Smooth muscle cell (in vitro differentiated cells): ENCODE measurements around the gene EFTUD2. TPM values are rescaled to one million over a fixed set of nuclear protein-coding genes. Genes with fewer than 3 reads are reported as not detected.

Experiments
- DNase-seq: peaks from one replicate; lab custom pipeline; 2025; ENCODE audit not compliant: unreplicated experiment; lab: John Stamatoyannopoulos, UW
- H2AFZ ChIP-seq: fragments of 200-600 bp; sonication (generic); 2 replicates; pipeline ENCODE4 v1.6.0; 2016; ENCODE audit warnings: antibody characterized with exemption, low read depth, mild to moderate bottlenecking
- H3F3A ChIP-seq: fragments of 200-600 bp; sonication (generic); 2 replicates; pipeline ENCODE4 v1.6.0; 2017; ENCODE audit warnings: antibody characterized with exemption, low read depth
- H3K27ac ChIP-seq: fragments of 200-600 bp; sonication (generic); 2 replicates; pipeline ENCODE4 v1.5.1; 2016; ENCODE audit warnings: low read depth, mild to moderate bottlenecking
- H3K27me3 ChIP-seq: fragments of 200-600 bp; sonication (generic); 2 replicates; pipeline ENCODE4 v1.6.1; 2016; ENCODE audit warnings: low read depth, mild to moderate bottlenecking
- H3K36me3 ChIP-seq: fragments of 200-600 bp; sonication (generic); 2 replicates; pipeline ENCODE4 v1.5.1; 2016; ENCODE audit warnings: low read depth
- H3K4me1 ChIP-seq: fragments of 200-600 bp; sonication (generic); 2 replicates; pipeline ENCODE4 v1.5.1; 2016; ENCODE audit warnings: low read depth
- H3K4me2 ChIP-seq: fragments of 200-600 bp; sonication (generic); 2 replicates; pipeline ENCODE4 v1.6.0; 2016; ENCODE audit warnings: mild to moderate bottlenecking
- H3K4me3 ChIP-seq: fragments of 200-600 bp; sonication (generic); 2 replicates; pipeline ENCODE4 v1.5.1; 2016; ENCODE audit warnings: mild to moderate bottlenecking
- H3K79me2 ChIP-seq: fragments of 200-600 bp; sonication (generic); 2 replicates; pipeline ENCODE4 v1.6.0; 2016; ENCODE audit warnings: low read depth, mild to moderate bottlenecking
- H3K9ac ChIP-seq: fragments of 200-600 bp; sonication (generic); 2 replicates; pipeline ENCODE4 v1.6.0; 2016; ENCODE audit warnings: low read depth
- H3K9me3 ChIP-seq: fragments of 200-600 bp; sonication (generic); replicated peaks from 2 replicates; pipeline ENCODE4 v1.5.1; 2016; ENCODE audit warnings: low read depth
- H4K20me1 ChIP-seq: fragments of 200-600 bp; sonication (generic); 2 replicates; pipeline ENCODE4 v1.6.0; 2016; ENCODE audit warnings: low read depth
- WGBS: methylation state at CpG from one replicate; pipeline ENCODE4 v1.1.7; 2016; ENCODE audit warnings: low lambda C conversion rate; 5-methylcytosine and 5-hydroxymethylcytosine counted together
- polyA plus RNA-seq: library from polyadenylated mRNA; unstranded; fragments of >200 nt; fragmentation: Nextera tagmentation; extraction: Ambion mirVana; gene quantifications from 2 replicates; pipeline ENCODE4 v1.2.1, GENCODE V29; 2016
- total RNA-seq: library from RNA; depleted of rRNA; stranded (reverse); fragments of >200 nt; gene quantifications from 2 replicates; pipeline ENCODE4 v1.2.3, GENCODE V29; 2014
- TF ChIP-seq, protein P1 (sequence below): fragments of 200-600 bp; sonication (generic); IDR thresholded peaks from 2 replicates; pipeline ENCODE4 v1.5.1; 2017; ENCODE audit warnings: borderline replicate concordance, mild to moderate bottlenecking, antibody characterized with exemption; ENCODE audit not compliant: insufficient read depth, poor library complexity, severe bottlenecking

The EFTUD2 gene
- total and polyA plus RNA-seq, 2 experiments from 2014 or later: 57.2 to 76.0 TPM

DNA sequence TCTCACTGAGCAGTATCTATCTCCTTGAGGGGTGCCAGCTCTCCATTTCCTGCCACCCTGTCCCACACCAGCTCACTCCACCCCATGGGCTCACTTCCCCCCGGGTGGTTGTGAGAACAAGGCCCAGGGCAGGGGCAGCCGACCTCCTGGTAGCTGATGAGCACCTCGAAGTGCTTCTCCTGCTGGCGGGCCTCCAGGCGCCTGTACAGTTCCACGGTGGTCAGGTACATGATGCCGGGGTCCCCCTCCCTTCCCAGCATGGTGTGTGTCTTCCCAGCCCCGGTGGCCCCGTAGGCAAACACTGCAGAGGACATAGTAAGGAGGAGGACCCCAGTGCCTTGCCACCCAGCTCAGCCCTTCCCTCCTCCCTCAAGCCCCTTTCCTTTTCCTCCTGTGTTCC lies 35.9 kb upstream of the EFTUD2 start:
- 98% methylated on average over 9 of the region's 9 CpGs for WGBS

DNA sequence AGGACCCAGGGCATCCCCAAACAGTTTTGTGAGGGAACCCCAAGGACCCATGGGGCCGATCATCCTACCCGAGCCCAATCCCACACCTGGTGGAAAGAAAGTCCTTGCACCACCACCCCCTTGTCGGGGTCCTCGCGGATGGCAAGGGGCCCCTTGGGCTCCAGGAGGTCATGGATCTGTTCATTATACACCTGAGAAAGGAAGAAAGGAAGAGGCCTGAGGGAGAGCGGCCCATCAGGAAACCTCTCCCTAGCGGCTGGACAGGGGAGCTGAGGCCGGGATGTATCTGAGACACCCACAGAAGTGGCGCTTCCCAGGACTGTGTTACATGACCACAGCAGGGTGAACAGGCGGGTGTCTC lies 35.5 kb upstream of the EFTUD2 start:
- H2AFZ ChIP-seq: no peak overlapping the region
- no peak overlapping the region for H3K4me2 ChIP-seq
- over 99% methylated on average over 10 of the region's 10 CpGs for WGBS
- no peaks in the 10 kb centered on the region for H3K27me3 ChIP-seq
- H3K9me3 ChIP-seq: no peaks in the 10 kb centered on the region
- no peaks in the 10 kb centered on the region for H3K36me3 ChIP-seq
- H3K4me1 ChIP-seq: no peaks in the 10 kb centered on the region
- no peak for DNase-seq
- H3F3A ChIP-seq: no peaks in the 10 kb centered on the region
- H3K9ac ChIP-seq: no peak overlapping the region
- H3K79me2 ChIP-seq: peaks cover 16% of the 10 kb centered on the region
- no peaks in the 10 kb centered on the region for H4K20me1 ChIP-seq
- TF ChIP-seq, protein P1, sequence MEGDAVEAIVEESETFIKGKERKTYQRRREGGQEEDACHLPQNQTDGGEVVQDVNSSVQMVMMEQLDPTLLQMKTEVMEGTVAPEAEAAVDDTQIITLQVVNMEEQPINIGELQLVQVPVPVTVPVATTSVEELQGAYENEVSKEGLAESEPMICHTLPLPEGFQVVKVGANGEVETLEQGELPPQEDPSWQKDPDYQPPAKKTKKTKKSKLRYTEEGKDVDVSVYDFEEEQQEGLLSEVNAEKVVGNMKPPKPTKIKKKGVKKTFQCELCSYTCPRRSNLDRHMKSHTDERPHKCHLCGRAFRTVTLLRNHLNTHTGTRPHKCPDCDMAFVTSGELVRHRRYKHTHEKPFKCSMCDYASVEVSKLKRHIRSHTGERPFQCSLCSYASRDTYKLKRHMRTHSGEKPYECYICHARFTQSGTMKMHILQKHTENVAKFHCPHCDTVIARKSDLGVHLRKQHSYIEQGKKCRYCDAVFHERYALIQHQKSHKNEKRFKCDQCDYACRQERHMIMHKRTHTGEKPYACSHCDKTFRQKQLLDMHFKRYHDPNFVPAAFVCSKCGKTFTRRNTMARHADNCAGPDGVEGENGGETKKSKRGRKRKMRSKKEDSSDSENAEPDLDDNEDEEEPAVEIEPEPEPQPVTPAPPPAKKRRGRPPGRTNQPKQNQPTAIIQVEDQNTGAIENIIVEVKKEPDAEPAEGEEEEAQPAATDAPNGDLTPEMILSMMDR: no peak
- no peak overlapping the region for H3K27ac ChIP-seq
- no peak overlapping the region for H3K4me3 ChIP-seq

More for the DNA sequence above, 35.9 kb upstream of the EFTUD2 start:
- Histone ChIP-seq H4K20me1 (no peaks in the 10 kb centered on the region), H3K79me2 (peaks cover 20% of the 10 kb centered on the region), H3K4me3 (no peak overlapping the region), H3K4me1 (no peaks in the 10 kb centered on the region), H3K9me3 (no peaks in the 10 kb centered on the region), H3K27ac (no peak overlapping the region), H3K9ac (no peak overlapping the region), H3K4me2 (no peak overlapping the region), H3K36me3 (no peaks in the 10 kb centered on the region), H3F3A (no peaks in the 10 kb centered on the region), H2AFZ (no peak overlapping the region), H3K27me3 (no peaks in the 10 kb centered on the region)
- TF ChIP-seq, protein P1: no peak
- no peak for DNase-seq

DNA sequence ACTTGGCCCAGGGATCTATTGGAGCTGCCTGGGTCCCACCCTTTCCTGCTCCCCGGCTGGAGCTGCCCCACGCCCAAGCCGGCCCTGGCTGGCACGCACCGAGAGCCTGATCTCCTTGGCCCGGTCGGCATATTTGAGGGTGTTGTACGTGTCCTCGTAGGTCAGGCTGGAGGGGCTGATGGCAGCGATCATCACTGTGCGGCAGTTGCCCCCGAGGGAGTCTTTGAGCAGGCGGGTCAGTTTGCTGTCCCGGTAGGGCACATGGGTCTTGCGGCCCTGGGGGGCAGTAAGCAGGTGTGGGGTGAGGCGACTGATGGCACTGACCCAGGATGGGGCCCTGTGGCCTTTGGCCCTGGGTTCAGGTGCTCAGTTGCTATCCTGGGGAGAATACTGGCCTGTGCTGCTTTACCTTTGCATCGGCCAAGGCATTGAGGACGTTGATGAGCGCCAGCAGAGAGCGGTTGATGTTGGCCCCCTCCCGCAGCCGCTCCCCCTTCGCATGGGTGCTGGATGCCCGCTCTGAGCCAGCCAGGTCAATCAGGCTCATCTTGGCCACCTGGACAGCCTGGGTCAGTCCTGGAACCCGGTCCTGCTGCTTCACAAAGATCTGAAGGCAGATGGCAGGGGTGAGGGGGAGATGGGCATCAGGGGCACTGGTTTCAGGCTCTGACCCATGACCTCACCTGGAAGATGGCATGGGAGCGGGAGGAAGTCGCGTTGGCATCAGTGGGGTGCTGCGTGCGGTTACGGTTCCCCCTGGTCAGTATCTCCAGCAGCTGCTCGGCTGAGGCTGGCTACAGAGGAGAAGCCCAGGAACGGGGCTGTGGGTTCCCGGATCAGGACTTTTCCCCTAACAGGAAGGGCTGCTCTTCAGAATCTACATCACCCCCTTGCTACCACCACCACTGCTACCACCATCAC lies 34.8 kb upstream of the EFTUD2 start:
- no peak overlapping the region for H3K4me3 ChIP-seq
- peaks cover 10% of the 10 kb centered on the region for H3K79me2 ChIP-seq
- no peaks in the 10 kb centered on the region for H3K9me3 ChIP-seq
- no peaks in the 10 kb centered on the region for H3F3A ChIP-seq
- no peak overlapping the region for H3K9ac ChIP-seq
- no peaks in the 10 kb centered on the region for H3K36me3 ChIP-seq
- no peak overlapping the region for H3K4me2 ChIP-seq
- no peaks in the 10 kb centered on the region for H3K27me3 ChIP-seq
- H2AFZ ChIP-seq: no peak overlapping the region
- 96% methylated on average over 31 of the region's 34 CpGs for WGBS
- TF ChIP-seq, protein P1: no peak
- no peaks in the 10 kb centered on the region for H4K20me1 ChIP-seq
- no peak overlapping the region for H3K27ac ChIP-seq
- no peak for DNase-seq
- no peaks in the 10 kb centered on the region for H3K4me1 ChIP-seq

DNA sequence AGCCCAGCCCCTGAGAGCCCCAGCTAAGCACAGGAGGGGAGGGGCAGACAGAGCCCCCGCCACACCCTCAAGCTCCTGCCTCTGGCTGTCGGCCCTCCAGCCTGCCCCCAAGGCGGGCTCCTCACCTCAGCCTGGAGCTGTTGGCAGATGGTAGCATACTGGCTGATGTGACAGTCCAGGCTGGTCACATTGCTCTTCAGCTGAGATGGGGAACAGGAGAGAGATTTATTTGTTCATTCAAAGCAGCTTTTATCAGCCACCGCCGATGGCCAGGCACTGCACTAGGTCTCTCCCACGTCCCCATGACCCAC lies 33.5 kb upstream of the EFTUD2 start:
- H3F3A ChIP-seq: no peaks in the 10 kb centered on the region
- H3K27me3 ChIP-seq: no peaks in the 10 kb centered on the region
- no peaks in the 10 kb centered on the region for H3K36me3 ChIP-seq
- H3K9ac ChIP-seq: no peak overlapping the region
- 96% methylated on average over 6 of the region's 6 CpGs for WGBS
- no peak overlapping the region for H3K4me3 ChIP-seq
- no peaks in the 10 kb centered on the region for H3K9me3 ChIP-seq
- H2AFZ ChIP-seq: no peak overlapping the region
- peaks cover 9% of the 10 kb centered on the region for H3K79me2 ChIP-seq
- H4K20me1 ChIP-seq: no peaks in the 10 kb centered on the region
- H3K4me1 ChIP-seq: no peaks in the 10 kb centered on the region
- no peak for DNase-seq
- H3K4me2 ChIP-seq: no peak overlapping the region
- no peak overlapping the region for H3K27ac ChIP-seq
- TF ChIP-seq, protein P1: no peak
